Measurements from ENCODE around the gene ATG10.
"Not testable (repeated sequence)": the region's sequence is repeated elsewhere in the genome, so short reads cannot be mapped to it uniquely, and the experiment has no call there.

Gene ATG10
- long read RNA-seq, donor 1, partial matches to known transcripts: 9,603 of 10,007 reads
- long read RNA-seq, donor 1, other reads (novel, unspliced or antisense): 402 of 10,007 reads
- long read RNA-seq, donor 2, partial matches to known transcripts: 3,642 of 5,587 reads
- long read RNA-seq, donor 2, other reads (novel, unspliced or antisense): 1,939 of 5,587 reads
- long read RNA-seq, donor 3, partial matches to known transcripts: 3,424 of 3,522 reads
- long read RNA-seq, donor 3, other reads (novel, unspliced or antisense): 94 of 3,522 reads
- long read RNA-seq, donor 4, partial matches to known transcripts: 0 of 4 reads
- long read RNA-seq, donor 4, other reads (novel, unspliced or antisense): 0 of 4 reads
- long read RNA-seq, donor 5, partial matches to known transcripts: 8,937 of 9,288 reads
- long read RNA-seq, donor 5, other reads (novel, unspliced or antisense): 348 of 9,288 reads
- long read RNA-seq, donor 6, partial matches to known transcripts: 5,349 of 5,517 reads
- long read RNA-seq, donor 6, other reads (novel, unspliced or antisense): 166 of 5,517 reads
- long read RNA-seq, donor 7, transcript ATG10-201 (8 exons, 3,033 nt): major isoform, 5 of 15 reads
- long read RNA-seq, donor 7, partial matches to known transcripts: 8 of 15 reads
- long read RNA-seq, donor 7, other reads (novel, unspliced or antisense): 0 of 15 reads
- long read RNA-seq, donor 8, partial matches to known transcripts: 5,609 of 5,841 reads
- long read RNA-seq, donor 8, other reads (novel, unspliced or antisense): 232 of 5,841 reads

DNA sequence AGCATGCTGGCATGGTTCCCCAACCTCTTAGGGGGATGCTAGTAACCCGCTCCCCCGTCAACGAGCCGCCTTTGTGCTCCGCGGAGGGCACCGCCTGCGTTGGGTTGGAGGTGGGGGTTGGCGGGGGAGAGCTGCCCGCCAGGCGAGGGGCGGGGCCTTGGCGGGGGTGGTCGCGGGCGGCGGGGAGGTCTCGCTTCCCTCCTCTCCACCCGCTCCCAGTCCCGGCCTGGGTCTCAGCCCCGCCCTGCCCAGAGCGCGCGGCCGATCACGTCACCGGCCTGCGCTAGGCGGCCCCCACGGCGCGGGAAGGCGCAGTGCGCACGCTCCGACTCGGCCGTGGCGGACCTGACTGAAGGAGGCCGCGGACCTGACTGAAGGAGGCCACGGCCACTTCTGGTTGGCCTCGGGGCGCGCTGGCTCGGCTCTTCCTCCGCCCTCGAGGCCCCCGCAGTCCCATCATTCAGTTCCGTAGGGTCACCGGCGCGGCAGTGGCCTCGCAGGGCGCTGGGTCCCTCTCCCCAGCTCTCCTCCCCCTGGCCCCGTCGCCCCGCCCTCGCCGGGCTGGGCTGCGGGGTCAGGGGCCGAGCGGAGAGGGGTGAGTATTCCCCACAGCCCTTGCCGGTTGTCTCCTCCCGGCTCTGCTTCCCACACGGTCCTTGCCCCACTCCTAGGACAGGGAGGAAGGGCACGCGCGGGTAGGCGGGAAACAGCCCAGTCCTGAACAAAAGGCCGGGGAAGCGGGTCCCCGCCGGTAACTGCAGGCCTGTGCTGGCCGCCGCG is at the start of gene ATG10:
Gene ATG10, plus strand, starts transcription at position 312 of the 780 bp plus-strand sequence. CDS start 15,548 bp downstream, outside the sequence.
- DNase-seq: peak; percentile 99

DNA sequence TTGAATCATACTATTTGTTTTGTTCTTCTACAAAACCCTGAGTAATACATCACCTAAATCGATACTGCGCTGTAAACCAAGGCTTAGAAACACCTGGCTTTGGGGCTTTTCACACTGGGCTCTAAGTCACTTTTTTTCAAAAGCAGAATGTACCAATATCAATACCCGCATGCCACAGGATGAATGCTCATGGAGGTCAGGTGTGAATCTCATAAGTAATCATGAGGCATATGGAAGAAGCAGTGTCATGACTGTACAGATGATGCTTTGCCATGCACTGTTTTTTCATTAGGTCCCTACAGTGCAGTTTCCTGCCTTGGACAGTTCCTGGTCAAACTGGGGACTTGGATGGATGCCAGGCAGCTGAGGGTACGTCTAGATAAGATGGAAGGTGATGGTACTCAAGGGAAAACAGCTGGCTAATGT is 49.0 kb upstream of the ATG10 start:
- DNase-seq: no peak

DNA sequence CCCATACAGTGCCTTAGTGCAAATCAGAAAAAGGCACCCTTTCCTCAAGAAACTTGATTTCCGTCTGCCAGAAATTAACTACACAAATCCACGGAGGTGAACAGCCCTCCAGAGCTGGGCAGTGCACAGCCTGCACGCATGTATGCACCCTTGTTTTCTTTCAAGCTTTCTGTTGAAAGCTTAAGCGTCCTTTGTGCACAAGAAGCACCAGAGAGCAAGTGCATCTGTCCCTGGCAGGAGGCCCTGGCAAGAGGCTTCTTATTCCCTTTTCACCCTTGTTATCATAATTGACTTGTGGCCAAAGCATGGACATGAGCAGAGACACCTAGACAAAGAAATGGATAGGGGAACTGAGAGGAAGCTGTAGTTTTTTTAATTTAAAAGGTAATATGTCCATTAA is 47.4 kb upstream of the ATG10 start:
- no peak for DNase-seq

DNA sequence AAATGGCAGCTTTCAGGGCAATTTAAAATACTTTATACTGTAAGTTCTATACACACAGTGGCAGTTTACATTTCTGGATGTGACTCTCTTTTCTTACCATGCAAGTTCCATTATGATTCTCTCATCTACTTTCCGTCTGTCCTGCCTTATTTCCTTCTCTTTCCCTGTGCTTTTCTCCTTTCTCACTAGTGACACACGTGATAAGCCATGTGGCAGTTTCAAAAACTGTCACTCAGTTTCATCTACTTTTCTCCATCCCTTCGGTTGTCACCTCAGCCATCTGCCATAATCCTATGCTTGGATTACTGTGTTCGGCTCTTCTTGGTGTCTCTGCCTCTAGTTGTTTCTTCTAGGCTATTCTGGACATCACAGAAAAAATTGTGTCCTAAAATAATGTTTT is 46.8 kb upstream of the ATG10 start:
- no peak for DNase-seq

DNA sequence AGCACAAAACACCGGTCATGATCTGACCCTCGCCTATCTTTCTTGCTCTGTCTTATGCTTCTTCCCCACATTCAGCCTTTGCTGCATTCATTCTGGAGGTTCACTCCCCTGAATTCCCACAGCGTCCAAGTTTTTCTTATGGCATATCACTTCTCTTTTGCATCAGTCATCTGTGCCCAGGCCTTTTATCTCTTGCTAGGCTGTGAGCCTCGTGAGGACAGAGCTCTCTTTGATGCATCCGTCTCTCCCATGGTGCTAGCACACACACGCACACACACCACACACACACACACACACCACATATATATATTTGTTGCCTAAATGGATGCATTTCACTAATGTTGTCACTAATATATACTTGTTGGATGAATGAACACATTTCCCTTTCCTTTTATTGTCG is 45.8 kb upstream of the ATG10 start:
- no peak for DNase-seq

DNA sequence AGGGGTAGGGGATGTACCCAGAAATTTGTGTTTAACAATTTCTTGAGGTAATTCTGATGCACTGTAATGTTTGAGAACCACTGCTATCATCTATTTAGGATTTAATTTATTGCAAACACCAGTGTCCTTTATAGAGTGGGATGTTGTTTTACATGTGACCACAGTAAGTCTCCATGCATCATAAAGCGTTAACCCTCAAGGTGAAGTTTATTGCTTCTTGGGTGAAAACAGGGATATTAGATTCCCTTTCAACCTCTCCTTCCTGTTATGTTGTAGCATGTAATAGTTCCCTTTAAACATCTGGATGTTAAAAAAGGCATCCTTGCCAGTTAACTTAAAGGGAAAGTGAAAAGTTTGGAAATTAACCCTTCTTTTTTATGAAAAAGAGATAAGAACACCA is 35.8 kb upstream of the ATG10 start:
- DNase-seq: no peak

DNA sequence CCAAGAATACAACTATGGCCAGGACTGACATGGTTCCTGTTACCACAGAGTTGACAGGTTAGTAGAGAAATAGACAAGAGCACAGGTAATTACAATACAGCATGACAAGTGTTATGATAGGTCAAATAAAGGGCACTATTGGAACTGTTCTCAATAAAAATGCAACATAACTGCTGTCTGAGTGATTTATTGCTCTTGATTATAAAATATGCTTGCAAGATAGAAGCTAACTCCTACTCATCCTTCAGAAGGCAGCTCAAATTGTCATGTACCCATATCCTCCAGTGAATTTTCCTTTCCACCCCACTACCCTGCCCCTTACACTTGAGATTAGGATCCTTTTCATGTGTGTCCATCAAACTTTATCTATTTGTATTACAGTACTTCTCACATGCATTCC is 35.1 kb upstream of the ATG10 start:
- no peak for DNase-seq

DNA sequence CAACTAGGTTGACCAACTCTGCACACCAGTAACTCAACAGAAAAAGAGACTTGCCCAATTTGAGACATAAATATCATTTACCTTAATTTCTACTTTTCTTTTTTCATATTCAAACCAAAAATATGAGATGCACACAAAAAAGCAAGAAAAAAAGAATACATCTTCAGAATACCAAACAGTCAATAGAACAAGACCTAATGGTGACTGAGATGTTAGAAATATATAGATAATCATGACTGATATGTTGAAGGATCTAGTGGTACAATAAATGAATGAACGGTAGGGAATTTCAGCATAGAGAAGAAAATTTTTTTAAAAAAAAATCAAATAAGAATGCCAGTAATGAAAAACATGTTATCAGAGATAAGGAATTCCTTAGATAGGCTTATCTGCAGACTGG is 29.1 kb upstream of the ATG10 start:
- no peak for DNase-seq

DNA sequence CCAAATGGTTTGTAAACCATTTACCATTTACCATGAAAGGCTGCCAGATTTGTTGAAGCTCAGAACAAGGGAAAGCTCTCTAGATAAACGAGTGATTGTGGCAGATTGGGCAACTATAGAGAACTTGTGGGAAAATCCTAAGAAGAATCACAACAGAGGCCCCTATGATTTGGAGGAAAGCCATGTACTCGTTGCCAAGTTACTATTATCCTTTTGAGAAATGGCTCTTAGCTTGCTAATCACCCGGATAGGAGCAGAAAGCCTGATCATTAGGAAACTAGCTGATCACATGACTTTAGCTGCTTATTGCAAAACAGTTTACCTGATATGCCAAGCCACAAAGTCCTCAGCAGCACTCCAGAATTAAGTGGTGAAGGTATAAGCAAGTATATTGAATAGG is 23.5 kb upstream of the ATG10 start:
- DNase-seq: no peak

DNA sequence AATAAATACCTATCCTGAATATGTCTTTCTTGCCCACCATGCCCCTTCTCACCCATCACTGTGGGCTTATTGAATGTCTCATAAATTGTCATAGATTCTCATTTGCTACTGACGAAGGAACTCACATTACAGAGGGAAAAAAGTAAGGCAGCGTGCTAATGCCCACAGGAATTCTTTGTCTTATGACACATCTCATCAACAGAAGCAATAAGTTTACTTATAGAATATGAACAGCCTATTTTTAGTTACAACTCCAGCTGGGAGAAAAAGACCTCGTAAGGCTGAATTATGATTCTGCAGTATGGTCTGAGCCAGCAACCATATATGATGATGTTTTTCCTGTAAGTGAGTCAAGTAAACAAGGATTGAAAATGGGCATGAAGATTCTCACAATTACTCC is 22.4 kb upstream of the ATG10 start:
- no peak for DNase-seq

DNA sequence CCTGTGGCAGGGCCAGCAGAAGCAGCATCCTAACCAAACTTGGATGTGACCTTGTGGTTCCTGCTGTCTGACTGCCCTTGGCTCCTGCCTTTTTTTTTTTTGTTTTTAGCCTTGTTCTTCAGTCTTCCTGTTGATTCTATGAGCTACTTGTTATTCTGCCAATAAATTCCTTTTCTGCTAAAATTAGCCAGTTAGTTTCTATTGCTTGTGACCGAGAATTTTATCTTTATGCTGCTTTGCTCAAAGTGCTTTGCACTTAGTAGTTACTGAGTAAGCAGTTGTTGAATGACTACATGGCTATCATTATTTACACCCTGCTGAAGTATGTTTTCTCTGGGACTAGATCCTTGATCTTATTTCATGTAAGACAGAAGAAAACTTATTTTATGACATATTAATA is 20.8 kb upstream of the ATG10 start:
- no peak for DNase-seq

DNA sequence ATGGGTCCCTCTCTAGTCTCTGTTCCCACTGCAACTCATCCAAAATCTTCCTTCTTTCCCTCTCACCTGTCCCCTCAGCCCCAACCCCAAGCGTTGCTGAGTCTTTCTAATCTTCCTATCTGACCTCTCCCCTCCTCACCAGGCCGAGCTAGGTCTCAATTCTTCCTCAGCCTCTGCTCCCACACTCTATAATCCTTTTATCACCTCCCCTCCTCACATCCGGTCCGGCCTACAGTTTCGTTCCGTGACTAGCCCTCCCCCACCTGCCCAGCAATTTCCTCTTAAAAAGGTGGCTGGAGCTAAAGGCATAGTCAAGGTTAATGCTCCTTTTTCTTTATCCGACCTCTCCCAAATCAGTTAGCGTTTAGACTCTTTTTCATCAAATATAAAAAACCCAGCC is 17.0 kb upstream of the ATG10 start:
- DNase-seq: not testable (repeated sequence)

DNA sequence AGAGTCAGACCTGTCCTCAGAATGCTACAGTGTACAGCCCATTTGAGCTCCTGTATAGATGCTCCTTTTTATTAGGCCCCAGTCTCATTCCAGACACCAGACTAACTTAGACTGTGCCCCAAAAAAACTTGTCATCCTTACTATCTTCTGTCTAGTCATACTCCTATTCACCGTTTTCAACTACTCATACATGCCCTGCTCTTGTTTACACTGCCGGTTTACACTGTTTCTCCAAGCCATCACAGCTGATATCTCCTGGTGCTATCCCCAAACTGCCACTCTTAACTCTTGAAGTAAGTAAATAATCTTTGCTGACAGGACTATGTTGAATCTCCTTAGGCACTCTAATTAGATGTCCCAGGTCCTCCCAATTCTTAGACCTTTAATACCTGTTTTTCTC is 13.7 kb upstream of the ATG10 start:
- DNase-seq: not testable (repeated sequence)

DNA sequence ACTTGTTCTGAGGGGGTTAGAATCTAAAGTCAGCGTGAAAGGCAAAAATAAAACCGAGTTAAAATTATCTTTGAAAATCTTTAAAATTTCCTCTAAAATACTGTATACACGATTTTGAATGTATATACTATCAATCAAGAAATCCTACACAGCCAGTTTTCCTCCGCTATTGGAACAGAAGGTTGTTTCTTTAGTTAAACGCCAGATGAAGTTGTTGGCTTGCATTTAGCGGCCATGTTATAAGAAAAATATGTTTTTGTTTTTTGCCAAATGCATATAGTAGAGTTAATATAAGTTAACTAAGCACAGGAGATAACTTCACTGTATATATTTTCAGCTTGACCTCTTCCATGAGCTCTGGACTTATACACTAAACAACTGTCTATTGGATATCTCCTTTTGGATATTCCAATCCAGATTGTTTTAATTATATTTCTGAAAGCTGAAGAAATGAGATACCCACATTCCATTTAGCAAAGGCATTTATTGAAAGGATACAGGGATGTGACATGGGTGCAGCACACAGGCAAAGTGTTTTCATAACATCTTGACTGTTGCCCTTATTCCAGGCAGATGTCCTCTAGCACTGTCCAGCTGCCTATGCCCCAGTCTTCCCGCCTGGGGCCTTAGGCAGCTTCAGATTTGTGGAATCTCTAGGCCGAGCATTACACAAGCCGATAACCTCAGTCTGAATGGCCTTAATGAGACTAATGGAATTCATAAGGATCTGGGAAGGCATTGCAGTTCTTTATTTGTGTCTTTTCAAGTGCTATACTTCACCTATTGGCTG is 10.0 kb upstream of the ATG10 start:
- no peak for DNase-seq

DNA sequence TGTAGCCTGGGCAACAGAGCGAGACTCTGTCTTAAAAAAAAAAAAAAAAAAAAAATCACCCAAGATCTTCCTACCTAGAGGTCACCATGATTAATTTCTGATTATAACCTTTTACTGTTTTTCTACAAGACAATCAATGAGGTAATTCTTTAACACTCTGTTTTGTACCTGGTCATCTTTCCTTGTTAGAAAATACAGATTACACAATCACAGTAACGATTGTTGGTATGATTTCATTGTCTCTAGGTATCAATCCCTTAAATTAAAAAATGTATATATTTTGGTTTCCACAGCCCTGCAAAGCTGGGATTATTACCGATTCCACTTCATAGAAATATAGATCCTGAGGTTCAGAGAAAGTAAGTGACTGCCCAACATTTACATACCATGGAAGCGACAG is 8.3 kb upstream of the ATG10 start:
- no peak for DNase-seq

DNA sequence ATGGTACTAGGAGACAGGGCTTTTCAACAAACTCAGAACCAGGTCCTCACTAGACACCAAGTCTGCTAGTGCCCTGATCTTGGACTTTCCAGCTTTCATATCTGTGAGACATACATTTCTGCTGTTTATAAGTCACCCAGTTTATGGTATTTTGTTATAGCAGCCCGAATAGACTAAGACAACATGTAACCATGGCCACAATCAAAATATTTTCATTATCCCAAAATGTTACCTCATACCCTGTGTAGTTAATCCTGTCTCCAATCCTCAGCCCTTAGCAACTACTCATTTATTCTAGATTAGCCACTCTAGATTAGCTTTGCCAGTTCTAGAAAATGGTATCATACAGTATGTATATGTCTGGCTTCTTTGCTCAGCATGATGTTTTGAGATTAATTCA is 6.3 kb upstream of the ATG10 start:
- DNase-seq: no peak

DNA sequence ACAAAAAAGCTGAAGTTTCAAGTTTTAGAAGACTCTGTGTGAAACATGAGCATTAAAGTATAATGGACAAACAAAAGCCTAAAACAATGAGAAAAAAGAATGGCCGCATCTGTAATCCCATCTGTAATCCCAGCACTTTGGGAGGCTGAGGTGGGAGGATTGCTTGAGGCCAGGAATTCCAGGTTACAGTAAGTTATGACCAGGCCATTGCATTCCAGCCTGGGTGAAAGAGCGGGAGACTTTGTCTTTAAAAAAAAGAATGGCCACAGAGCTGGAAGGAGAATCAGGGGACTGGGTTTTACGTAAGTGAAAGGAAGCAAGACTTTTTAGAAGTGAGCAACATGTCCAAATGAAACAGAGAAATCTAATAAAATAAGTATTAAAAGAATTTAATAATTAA is 2.6 kb upstream of the ATG10 start:
- DNase-seq: no peak

DNA sequence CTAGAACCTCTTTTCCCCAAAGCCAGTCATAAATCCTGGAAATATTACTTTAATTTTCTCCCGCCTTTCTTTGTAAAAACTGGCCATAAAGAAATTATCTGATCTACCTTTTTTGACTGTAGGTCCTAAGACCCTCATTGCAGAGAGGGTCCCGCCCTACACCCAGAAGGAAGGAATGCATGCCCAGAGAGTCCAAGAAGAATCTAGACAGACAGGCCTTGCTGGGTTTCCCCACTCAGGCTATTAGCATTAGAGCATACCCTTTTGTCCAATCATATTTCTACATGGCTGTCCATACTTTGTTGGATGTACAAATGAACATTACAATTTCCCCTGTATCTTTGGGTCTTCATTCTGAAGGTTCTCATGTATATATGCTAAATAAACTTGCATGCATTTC is 1.9 kb upstream of the ATG10 start:
- no peak for DNase-seq

DNA sequence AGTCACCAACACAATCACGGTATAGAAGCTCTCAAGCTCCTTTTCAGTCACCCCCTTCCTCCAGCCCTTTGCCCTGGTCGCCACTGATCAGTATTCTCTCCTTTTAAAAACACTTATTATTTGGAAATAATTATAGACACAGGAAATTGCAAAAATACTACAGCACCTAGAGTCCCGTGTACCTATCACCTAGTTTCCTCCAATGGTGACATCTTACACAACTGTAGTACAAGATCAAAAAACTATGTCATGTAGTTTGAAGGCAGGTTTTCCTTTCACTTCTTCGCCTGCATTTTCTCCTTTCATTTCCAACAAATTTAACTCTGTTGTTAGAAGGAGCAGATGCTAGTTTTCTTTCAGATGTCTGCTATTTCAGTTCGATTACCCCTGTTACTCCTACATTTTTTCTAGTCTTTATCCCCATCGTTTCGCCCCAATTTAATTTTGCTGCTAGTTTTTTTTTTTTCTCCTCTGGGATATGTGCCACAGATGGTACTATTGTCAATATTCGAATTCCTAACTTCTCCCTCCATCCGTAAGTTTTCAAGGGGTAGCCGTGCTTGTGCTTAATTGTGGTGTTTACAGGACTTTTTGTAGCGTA is 612 bp upstream of the ATG10 start:
- DNase-seq: peak; percentile 81

DNA sequence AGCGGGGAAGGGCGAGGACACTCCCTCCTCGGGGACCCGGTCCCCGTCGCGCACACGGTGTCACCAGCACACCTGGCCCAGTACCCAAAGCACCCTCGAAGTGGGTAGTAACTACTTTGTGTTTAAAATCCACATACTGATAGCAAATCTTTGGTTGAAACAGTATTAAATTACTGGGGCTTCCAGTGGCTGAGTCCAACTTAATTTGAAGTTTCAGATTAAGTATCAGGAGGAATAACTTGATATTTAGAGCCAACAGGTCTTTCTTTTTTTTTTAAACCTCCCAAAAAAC is 615 bp downstream of the ATG10 start:
- DNase-seq: no peak

DNA sequence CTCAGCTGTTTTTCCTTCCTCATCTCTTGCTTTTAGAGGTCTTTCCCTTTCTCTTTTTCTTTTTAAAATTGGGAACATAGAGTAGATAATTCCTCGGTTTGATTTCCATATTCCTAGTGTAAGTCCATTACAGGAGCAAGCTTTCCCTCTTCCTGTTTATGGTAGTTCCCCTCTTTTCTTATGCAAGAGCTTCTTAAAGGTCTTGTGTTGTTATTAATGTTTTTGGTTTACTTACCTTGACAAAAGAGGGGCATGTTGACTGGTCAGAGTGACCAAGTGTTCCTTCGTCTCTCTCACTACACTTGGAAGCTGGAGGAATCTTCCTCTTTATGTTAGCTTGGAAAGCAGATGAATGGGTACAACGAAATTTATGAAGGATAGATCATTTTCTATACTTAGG is 8.3 kb downstream of the ATG10 start:
- no peak for DNase-seq
